OCI-LY1 (cell line): ENCODE data around the gene CD226.

Source experiments
- H2AFZ ChIP-seq: fragments of 200-600 bp; sonication (generic), shearing (Covaris generic); 2 replicates; pipeline ENCODE4 v1.6.0; 2014; ENCODE audit warnings: antibody characterized with exemption, mild to moderate bottlenecking, low read length
- H3F3A ChIP-seq: fragments of 200-600 bp; sonication (generic), shearing (Covaris generic); 2 replicates; pipeline ENCODE4 v1.6.0; 2014; ENCODE audit warnings: mild to moderate bottlenecking, antibody characterized with exemption, low read length, moderate library complexity; ENCODE audit not compliant: insufficient read depth
- H3K27ac ChIP-seq: fragments of 200-600 bp; sonication (generic); 2 replicates; pipeline ENCODE4 v1.5.1; 2014; ENCODE audit warnings: low read length, mixed run types, mild to moderate bottlenecking, low read depth; ENCODE audit not compliant: poor library complexity, severe bottlenecking
- H3K27me3 ChIP-seq: fragments of 200-600 bp; sonication (generic); 2 replicates; pipeline ENCODE4 v1.6.0; 2014; ENCODE audit warnings: antibody characterized with exemption, mild to moderate bottlenecking, low read length, moderate library complexity; ENCODE audit not compliant: insufficient read depth
- H3K36me3 ChIP-seq: fragments of 200-600 bp; sonication (generic); 2 replicates; pipeline ENCODE4 v1.6.1; 2014; ENCODE audit warnings: mild to moderate bottlenecking, antibody characterized with exemption, low read length, moderate library complexity, mixed read lengths; ENCODE audit not compliant: insufficient read depth
- H3K4me1 ChIP-seq: fragments of 200-600 bp; sonication (generic); 2 replicates; pipeline ENCODE4 v1.5.1; 2014; ENCODE audit warnings: mild to moderate bottlenecking, low read length, moderate library complexity; ENCODE audit not compliant: insufficient read depth, severe bottlenecking
- H3K4me2 ChIP-seq: fragments of 200-600 bp; sonication (generic), shearing (Covaris generic); 2 replicates; pipeline ENCODE4 v1.6.1; 2014; ENCODE audit warnings: low read length
- H3K4me3 ChIP-seq: fragments of 200-600 bp; sonication (generic); 2 replicates; pipeline ENCODE4 v1.5.1; 2014; ENCODE audit warnings: low read length, low read depth, mild to moderate bottlenecking, mixed read lengths; ENCODE audit not compliant: poor library complexity, severe bottlenecking
- H3K79me2 ChIP-seq: fragments of 200-600 bp; shearing (Covaris generic); 2 replicates; pipeline ENCODE4 v1.6.1; 2016; ENCODE audit warnings: mixed run types, low read length, mixed read lengths; ENCODE audit not compliant: insufficient read depth
- H3K9ac ChIP-seq: fragments of 200-600 bp; sonication (generic), shearing (Covaris generic); 2 replicates; pipeline ENCODE4 v1.6.1; 2014; ENCODE audit warnings: mild to moderate bottlenecking, low read length, mixed read lengths
- H3K9me2 ChIP-seq: fragments of 200-600 bp; sonication (generic), shearing (Covaris generic); 2 replicates; pipeline ENCODE4 v1.6.1; 2014; ENCODE audit warnings: low read depth, mild to moderate bottlenecking, low read length, mixed read lengths
- H3K9me3 ChIP-seq: fragments of 200-600 bp; shearing (Covaris generic); 2 replicates; pipeline ENCODE4 v1.6.1; 2014; ENCODE audit warnings: low read length, mixed read lengths
- H4K20me1 ChIP-seq: fragments of 200-600 bp; sonication (generic), shearing (Covaris generic); 2 replicates; pipeline ENCODE4 v1.6.0; 2016; ENCODE audit warnings: mild to moderate bottlenecking, low read length; ENCODE audit not compliant: insufficient read depth
- EZH2 ChIP-seq: fragments of 200-600 bp; sonication (generic), shearing (Covaris generic); IDR thresholded peaks from 2 replicates; pipeline ENCODE4 v1.8.0; 2017; ENCODE audit warnings: borderline replicate concordance, mixed run types, mild to moderate bottlenecking, antibody characterized with exemption, low read length, moderate library complexity, mixed read lengths
- TF ChIP-seq, protein P1 (sequence below): fragments of 200-600 bp; sonication (generic), shearing (Covaris generic); IDR thresholded peaks from 2 replicates; pipeline ENCODE4 v1.5.1; 2017; ENCODE audit warnings: mild to moderate bottlenecking, antibody characterized with exemption, low read length, moderate library complexity, mixed read lengths

Gene CD226

GRCh38 chr18:69813559-69813958, 134.1 kb downstream of the CD226 start:
- H3K9me2 ChIP-seq, result no peaks in the 10 kb centered on the region
- no peaks in the 10 kb centered on the region for H3K36me3 ChIP-seq
- H3K4me3 ChIP-seq, result no peak overlapping the region
- no peak overlapping the region for H2AFZ ChIP-seq
- no peaks in the 10 kb centered on the region for H3F3A ChIP-seq
- H3K27ac ChIP-seq, result no peak overlapping the region
- H3K4me2 ChIP-seq, result no peak overlapping the region
- no peaks in the 10 kb centered on the region for H3K9me3 ChIP-seq
- H3K27me3 ChIP-seq, result no peaks in the 10 kb centered on the region
- no peaks in the 10 kb centered on the region for H4K20me1 ChIP-seq
- H3K4me1 ChIP-seq, result no peaks in the 10 kb centered on the region
- TF ChIP-seq EZH2, result no peak
- TF ChIP-seq, protein P1, sequence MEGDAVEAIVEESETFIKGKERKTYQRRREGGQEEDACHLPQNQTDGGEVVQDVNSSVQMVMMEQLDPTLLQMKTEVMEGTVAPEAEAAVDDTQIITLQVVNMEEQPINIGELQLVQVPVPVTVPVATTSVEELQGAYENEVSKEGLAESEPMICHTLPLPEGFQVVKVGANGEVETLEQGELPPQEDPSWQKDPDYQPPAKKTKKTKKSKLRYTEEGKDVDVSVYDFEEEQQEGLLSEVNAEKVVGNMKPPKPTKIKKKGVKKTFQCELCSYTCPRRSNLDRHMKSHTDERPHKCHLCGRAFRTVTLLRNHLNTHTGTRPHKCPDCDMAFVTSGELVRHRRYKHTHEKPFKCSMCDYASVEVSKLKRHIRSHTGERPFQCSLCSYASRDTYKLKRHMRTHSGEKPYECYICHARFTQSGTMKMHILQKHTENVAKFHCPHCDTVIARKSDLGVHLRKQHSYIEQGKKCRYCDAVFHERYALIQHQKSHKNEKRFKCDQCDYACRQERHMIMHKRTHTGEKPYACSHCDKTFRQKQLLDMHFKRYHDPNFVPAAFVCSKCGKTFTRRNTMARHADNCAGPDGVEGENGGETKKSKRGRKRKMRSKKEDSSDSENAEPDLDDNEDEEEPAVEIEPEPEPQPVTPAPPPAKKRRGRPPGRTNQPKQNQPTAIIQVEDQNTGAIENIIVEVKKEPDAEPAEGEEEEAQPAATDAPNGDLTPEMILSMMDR, result no peak
- no peaks in the 10 kb centered on the region for H3K79me2 ChIP-seq
- H3K9ac ChIP-seq, result no peak overlapping the region

DNA sequence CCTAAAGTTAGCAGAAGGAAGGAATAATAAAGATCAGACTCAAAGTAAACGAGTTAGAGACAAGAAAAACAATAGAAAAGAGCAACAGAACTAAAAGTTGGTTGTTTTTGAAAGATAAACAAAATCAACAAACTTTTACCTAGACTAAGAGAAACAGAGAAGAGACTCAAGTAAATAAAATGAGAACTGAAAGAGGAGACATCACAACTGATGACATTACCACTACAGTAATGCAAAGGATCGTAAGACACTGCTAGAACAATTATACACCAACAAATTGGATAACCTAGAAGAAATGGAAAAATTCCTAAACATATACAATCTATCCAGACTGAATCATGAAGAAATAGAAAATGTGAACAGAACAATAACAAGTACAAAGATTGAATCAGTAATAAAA, 139.3 kb downstream of the CD226 start:
- Histone ChIP-seq H3K36me3 (no peaks in the 10 kb centered on the region), H4K20me1 (no peaks in the 10 kb centered on the region), H3K27ac (no peak overlapping the region), H3K9ac (no peak overlapping the region), H2AFZ (no peak overlapping the region), H3K4me2 (no peak overlapping the region), H3K9me3 (no peaks in the 10 kb centered on the region), H3K4me1 (no peaks in the 10 kb centered on the region), H3F3A (no peaks in the 10 kb centered on the region), H3K9me2 (no peaks in the 10 kb centered on the region), H3K27me3 (no peaks in the 10 kb centered on the region), H3K4me3 (no peak overlapping the region), H3K79me2 (no peaks in the 10 kb centered on the region)
- TF ChIP-seq EZH2, result no peak
- TF ChIP-seq, protein P1, result no peak

- H3F3A ChIP-seq, result no peaks in the 10 kb centered on the region
- H2AFZ ChIP-seq, result no peak overlapping the region
- H3K9me3 ChIP-seq, result no peaks in the 10 kb centered on the region
- H3K27me3 ChIP-seq, result no peaks in the 10 kb centered on the region
- no peaks in the 10 kb centered on the region for H4K20me1 ChIP-seq
- no peaks in the 10 kb centered on the region for H3K79me2 ChIP-seq
- H3K36me3 ChIP-seq, result no peaks in the 10 kb centered on the region
- no peaks in the 10 kb centered on the region for H3K9me2 ChIP-seq
- TF ChIP-seq, protein P1, result no peak
- TF ChIP-seq EZH2, result no peak
- H3K4me2 ChIP-seq, result no peak overlapping the region
- no peak overlapping the region for H3K4me3 ChIP-seq
- H3K4me1 ChIP-seq, result no peaks in the 10 kb centered on the region
- no peak overlapping the region for H3K9ac ChIP-seq
- no peak overlapping the region for H3K27ac ChIP-seq
Measured at GRCh38 chr18:69804776-69805501, 142.7 kb downstream of the CD226 start.
